NCI-H1105 treated with DMSO at 0.1 percent for 48 hours (cell line): Measurements from ENCODE around the gene AOPEP.
"Not testable (repeated sequence)": the region's sequence is repeated elsewhere in the genome, so short reads cannot be mapped to it uniquely, and the experiment has no call there.

Experiments
- DNase-seq: peaks from one replicate; lab custom pipeline; 2025; lab: John Stamatoyannopoulos, UW

The AOPEP gene

GRCh38 chr9:94817291-94818177, 91.0 kb downstream of the AOPEP start:
- DNase-seq: no peak

DNA sequence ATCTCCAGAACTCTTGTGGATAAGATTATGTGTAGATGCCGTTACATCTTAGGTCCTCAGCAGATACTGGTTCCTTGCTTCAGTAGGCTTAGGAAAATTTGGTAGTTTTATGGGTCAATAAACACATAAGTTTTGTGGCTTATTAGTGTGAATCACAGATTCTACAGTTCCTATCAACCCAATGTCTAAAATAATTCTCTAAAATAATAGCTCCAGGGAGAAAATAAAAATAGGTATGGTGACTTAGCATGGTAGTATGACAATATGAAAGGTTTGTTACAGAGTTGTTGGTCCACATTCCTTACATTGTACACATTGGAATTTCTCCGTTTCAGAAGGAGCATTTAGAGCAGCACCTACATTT, 91.7 kb downstream of the AOPEP start:
- DNase-seq: no peak

- DNase-seq: no peak
These were observed 92.7 kb downstream of the AOPEP start for GRCh38 chr9:94819161-94819687.

DNA sequence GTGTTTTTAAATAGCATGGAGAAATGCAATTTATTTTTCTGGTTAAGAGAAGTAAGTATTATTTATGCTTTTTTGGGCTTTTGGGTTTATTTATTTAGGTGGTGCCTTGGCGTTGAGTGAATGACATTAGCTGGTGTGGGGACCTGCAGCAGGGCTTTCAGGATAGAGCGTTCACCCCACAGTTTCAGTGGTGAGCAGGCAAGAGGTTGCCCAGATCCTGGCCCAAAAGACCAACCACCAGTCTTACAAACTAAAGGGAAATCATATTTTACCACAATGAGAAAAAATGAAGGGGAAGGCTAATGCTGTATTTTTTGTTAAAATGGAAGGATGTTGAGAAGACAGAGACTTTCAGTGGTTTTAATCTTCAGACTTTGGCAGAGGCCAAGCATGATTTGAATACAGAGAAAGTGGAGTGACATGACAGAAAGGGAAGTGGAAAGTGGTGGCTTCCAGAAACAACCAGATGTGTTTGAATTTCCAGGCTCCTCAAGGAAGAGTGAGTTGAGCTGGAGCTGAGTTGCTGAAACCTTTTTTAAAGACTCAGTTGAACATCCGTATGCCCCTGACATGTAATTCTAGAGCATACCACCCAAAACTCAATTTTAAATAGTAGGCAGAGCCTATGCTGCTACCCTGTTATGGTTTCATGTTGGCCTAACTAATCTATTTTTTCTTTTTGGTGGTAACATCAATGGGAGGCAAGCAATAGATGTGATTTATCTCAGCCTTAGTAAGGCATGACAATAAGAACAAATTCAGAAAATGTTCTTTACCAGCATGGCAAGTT, 94.8 kb downstream of the AOPEP start:
- no peak for DNase-seq

DNA sequence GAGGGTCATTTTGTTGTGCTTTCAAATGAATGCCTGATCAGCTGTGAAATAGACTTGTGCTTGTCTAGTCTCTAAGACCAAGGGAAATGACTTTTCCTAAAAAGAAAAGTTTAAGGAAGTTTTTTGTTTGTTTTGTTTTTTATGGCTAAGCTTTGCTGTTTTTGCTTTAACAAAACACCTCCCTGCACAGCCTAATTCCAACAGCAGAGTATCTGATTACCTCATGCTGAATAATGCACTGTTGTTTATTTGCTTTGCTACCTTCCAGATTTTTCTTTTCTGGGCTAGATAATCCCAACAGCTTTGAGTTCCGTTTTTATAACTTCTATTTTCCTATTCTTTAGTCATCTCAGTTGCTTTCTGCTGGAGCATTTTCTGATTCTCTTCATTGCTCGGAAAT, 95.8 kb downstream of the AOPEP start:
- no peak for DNase-seq

DNA sequence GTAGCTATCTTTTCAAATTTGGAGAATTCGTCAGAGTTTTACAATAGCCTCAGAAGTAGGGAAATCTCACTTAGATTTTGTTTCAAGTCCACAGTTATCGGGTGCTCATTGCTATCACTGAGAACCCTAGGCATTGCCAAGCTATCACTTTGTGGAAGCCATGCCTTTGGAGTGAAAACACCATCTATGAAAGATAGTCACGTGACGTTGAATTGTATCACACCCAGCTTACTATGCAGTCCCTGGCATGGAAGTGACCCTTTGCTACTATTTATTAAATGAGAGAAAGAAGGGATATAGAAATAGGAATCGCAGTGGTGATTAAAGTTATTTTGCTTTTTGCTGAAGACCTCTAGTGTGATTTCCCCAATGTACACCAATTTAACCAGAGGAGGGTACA, 97.2 kb downstream of the AOPEP start:
- no peak for DNase-seq

DNA sequence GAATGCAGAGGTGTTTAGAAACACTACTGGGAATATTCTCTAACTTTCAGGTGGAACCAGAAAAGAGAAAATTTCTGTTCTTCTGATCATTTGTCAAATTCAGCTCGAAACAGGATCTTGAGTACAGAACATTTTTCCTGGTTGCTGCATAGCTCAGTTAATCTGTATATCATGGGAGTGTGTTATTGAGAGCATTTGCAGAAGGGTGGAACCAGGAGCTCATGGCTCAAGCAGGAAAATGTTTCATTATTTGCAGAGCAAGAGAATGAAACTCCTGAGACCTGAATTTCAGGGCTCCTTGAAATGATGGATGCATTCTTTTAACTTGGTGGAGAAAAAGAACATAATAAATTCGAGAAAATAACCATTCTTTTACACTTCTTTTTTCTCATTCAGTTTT, 97.9 kb downstream of the AOPEP start:
- DNase-seq: no peak

DNA sequence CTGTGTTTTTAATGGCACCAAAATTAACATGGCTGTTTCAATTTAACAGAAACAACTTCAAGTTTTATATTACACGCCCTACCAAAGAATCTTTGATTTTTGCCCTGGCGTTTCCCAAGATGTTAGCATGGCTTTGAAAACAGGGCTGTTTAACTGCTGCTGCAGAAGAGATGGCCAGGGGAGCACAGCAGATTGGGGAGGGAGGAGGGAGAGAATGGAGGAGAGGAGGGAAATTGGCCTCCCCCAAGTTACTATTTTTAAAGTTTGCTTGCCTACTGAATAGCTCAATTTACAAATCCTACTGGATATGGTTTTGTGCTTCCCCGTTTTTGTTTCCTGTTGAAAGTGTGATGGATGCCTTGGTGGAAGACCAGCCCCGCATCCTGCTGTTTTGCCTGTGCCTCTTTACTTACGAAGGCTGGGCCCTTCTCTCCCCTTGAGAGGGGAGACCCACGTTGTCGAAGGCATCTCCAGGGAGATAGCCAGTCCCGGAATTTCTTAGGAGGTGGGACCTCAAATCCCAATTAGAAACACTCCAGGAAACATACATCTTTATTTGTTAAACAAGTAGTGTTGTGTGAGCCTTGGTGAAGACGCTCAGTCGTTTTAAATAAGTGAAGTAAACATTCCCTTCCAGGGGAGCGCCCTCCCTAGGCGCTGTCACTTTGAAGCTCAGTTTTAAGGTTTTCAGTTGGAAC, 98.6 kb downstream of the AOPEP start:
- DNase-seq: no peak

- peak; percentile 30 for DNase-seq
These were observed 99.1 kb downstream of the AOPEP start for GRCh38 chr9:94825611-94825958.

DNA sequence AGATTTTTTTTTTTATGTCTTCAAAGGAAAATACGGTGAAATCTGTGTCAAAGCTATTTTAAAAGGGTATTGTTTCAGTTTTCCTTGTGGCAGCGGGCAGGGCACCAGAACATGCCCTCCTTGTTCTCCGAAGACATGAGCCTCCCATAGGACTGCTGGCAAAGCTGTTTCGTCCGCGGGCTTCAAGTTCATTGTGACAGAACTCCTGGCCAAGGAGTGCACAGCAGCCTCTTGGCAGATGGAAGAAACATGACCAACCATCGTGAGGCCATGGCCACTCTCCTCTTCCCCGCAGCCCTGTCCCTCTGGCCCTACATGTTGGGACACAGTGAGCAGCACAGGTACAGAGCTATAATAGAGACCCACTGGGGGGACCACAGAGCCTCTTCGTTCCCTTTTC, 99.5 kb downstream of the AOPEP start:
- DNase-seq: no peak

DNA sequence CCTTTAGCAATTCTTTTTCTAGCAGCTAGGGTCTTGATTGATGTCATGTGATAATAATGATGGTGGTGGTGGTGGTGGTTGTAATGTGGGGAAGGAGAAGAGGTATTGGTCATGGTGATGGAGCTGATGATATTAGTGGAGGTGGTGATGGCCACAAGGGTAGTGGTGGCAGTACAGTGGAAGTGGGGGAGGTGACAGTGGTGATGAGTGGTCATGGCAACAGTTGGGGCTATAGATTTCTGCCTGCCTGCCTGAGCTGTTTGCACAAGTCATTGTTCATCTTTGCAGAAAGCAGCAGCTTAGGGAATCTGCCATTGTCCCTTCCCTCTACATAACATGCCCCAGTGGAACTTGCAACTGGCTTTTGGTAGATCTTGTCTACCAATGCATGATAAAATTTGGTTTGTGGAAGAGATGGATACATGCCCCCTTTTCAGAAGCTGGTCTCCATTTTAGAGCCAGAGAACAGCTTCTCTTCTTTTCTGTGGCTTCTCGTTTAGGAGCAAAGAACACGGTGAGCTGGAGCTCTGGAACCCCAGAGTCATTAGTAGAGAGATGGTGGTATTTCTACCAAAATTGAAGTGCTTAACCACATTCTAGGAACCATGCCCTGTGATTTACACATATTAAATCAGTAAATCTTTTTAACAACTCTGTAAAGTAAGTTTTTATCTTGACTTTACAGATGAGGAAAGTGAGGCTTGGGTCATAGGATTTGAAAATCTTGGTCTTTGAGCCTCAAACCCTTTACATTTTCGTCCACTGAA, 100.3 kb downstream of the AOPEP start:
- DNase-seq: no peak

DNA sequence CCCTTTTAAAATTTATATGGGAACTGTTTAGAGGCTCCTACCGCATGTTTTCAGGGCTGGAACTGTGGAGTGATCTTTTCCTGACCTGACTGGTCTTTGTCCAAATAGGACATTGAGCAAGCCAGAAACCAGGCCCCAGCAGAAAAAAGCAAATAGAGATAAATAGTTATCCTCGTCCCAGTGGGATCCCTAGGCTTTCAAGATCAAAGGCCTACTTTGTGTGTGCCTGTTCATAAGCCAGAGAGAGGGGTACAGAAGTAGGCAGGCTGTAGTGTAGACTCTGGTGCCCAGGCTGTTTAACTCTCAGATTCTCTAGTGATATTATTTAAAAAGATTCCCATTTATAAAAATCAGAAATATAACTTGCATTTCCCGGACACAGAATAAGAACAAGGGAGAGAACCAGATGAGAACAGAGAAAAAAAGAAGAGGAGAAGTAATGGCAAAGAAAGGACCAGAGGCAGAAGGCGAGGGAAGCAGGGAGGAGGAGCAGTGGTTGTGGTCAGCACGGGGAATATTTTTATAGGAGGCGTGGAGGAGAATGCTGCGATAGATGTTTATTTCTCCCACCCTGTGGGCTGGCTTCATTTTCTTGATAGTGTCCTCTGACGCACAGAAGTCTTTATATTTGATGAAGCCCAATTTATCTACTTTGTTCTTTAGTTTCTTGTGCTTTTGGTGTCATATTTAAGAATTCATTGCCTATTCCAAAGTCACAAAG, 101.2 kb downstream of the AOPEP start:
- no peak for DNase-seq

GRCh38 chr9:94829380-94830070, 103.0 kb downstream of the AOPEP start:
- no peak for DNase-seq

DNA sequence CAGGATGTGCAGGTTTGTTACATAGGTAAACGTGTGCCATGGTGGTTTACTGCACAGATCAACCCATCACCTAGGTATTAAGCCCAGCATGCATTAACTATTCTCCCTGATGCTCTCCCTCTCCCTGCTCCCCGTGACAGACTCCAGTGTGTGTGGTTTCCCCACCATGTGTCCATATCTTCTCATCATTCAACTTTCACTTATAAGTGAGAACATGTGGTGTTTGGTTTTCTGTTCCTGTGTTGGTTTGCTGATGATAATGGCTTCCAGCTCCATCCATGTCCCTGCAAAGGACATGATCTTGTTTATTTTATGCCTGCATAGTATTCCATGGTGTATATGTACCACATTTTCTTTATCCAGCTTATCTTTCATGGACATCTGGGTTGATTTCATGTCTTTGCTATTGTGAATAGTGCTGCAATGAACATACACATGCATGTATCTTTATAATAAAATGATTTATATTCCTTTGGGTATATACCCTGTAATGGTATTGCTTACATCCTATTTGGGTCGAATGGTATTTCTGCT, 103.6 kb downstream of the AOPEP start:
- DNase-seq: not testable (repeated sequence)

DNA sequence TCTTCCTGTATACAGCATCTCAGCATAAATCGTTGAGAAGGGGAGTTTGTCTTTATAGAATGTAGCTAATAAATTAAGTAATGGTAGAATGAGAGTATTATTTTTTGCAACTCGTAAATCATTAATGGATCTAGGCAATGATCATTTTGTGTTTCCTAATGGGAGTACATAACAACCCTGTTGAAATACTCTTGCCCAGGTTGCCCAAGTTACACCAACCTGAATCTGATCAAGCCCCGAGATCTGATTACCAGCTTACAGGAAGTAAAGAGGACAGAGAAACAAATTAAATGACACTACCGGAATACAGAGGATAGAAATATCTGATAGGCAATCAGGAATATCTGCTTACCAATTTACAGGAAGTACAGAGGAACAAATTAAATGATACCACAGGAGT, 107.3 kb downstream of the AOPEP start:
- no peak for DNase-seq

DNA sequence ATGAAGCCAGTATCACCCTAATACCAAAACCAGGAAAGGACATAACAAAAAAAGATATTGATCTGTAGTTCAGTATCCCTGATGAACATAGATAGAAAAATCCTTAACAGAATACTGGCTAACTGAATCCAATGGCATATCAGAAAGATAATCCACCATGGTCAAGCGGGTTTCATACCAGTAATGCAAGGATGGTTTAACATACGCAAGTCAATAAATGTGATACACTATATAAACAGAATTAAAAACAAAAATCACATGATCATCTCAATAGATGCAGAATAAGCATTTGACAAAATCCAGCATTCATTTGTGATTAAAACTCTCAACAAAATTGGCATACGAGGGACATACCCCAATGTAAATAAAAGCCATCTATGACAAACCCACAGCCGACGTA, 110.9 kb downstream of the AOPEP start:
- no peak for DNase-seq

DNA sequence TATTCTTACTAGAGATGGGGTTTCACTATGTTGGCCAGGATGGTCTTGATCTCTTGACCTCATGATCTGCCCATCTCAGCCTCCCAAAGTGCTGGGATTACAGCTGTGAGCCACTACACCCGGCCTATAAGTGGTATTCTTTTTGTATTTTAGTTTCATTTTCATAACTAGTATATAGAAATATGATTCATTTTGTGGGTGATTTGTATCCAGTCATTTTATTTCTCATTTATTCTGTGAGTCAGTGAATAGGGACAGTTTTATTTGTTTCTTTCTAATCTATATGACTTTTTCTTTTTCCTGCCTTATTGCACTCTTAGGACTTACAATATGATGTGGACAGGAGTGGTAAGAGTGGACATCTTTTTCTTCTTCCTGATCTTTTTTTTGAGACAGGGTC, 112.9 kb downstream of the AOPEP start:
- DNase-seq: no peak

GRCh38 chr9:94840738-94841137, 114.2 kb downstream of the AOPEP start:
- DNase-seq: no peak

DNA sequence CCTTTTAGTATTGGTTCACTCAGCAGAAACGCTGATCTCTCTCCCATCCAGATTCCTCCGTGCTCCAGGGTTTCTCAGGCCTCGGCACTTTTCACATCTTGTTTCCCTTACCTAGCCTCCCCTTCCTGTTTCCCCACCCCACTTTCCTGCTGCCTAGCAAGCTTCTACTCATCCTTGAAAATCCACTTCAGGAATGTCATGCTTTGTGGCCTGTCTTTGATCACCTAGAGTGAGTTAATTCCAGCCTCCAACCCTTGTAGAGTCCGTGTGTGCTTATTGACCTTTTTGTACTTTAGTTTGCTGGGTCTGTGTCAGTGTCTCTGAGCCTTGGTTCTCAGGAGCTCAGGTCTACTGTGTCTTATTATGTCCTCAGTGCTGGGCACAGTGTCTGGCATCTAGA, 116.6 kb downstream of the AOPEP start:
- no peak for DNase-seq

GRCh38 chr9:94846739-94847138, 120.2 kb downstream of the AOPEP start:
- DNase-seq: no peak
